ENCODE data around the gene HHAT.

GRCh38 chr1:210298936-210299335 is 29.8 kb upstream of the HHAT start:
- TF ChIP-seq NCOA5 (CRISPR knock-in tag; IDR thresholded peaks at IDR 0.05) (no peak), USF2 (IDR thresholded peaks at IDR 0.05; ENCODE audit: low read depth, low read length) (no peak), USF2 (CRISPR knock-in tag; IDR thresholded peaks at IDR 0.05; ENCODE audit: borderline replicate concordance) (no peak), ZNF589 (CRISPR knock-in tag; conservative IDR thresholded peaks at IDR 0.05) (no peak), CEBPB (IDR thresholded peaks at IDR 0.05; ENCODE audit: borderline replicate concordance, low read depth, low read length) (no peak), SRSF1 (optimal IDR thresholded peaks at IDR 0.05; ENCODE audit: low read depth, low read length) (no peak), CTCF (CRISPR knock-in tag; IDR thresholded peaks at IDR 0.05) (no peak)
